Keratinocyte (primary cell): ENCODE results near the gene DHCR7.

ENCODE experiments used
- CTCF ChIP-seq, 3 experiments: IDR thresholded peaks in 1 of 3; conservative IDR thresholded peaks in 1 of 3; optimal IDR thresholded peaks in 1 of 3; 2 replicates in 2 of 3; 3 replicates in 1 of 3; pipeline versions ENCODE3 to v1.5.1; 2011; ENCODE audit warnings: low read length in 3 of 3, mild to moderate bottlenecking in 3 of 3, moderate library complexity in 2 of 3, control low read depth in 1 of 3, inconsistent platforms in 1 of 3; ENCODE audit not compliant: insufficient read depth in 2 of 3; ENCODE audit errors: extremely low read depth in 1 of 3
- EZH2 ChIP-seq: IDR thresholded peaks from one replicate; pipeline ENCODE4 v1.6.1; 2012; ENCODE audit warnings: inconsistent platforms, mild to moderate bottlenecking, low read length, moderate library complexity

GRCh38 chr11:71420455-71421241 is 27.5 kb downstream of the DHCR7 start:
- peak; percentile 80 to 87 (median 82) for TF ChIP-seq CTCF (optimal IDR thresholded peaks at IDR 0.05 in 1 of 3, IDR thresholded peaks at IDR 0.05 in 1 of 3, conservative IDR thresholded peaks at IDR 0.05 in 1 of 3; ENCODE audit: extremely low read depth in 1 of 3, insufficient read depth in 2 of 3, low read length in 3 of 3)
- TF ChIP-seq EZH2 = no peak
